Heart left ventricle (tissue), 13 donors: ENCODE data around the gene ARHGEF6.

ENCODE experiments used
- POLR2A ChIP-seq, 2 donors: fragments of 450-650 bp; IDR thresholded peaks; one replicate each; pipeline ENCODE4 v1.6.1; 2017; ENCODE audit warnings: antibody characterized with exemption in 2 of 2, mild to moderate bottlenecking in 2 of 2, moderate library complexity in 2 of 2
- TF ChIP-seq, protein P1 (sequence below), 12 donors: fragments of 200-600 bp; sonication (generic) in 4 of 12; IDR thresholded peaks; one replicate each; pipeline versions ENCODE4 v1.5.0 to v1.8.0; 2018 to 2022; ENCODE audit warnings: antibody characterized with exemption in 12 of 12, mild to moderate bottlenecking in 5 of 12
- donor health status: ischemic (EF 13 %, LVEDD 7.1; RV severe dilation, severe dysfunction).
- donor health status: DM: no; HTN: yes; CAD: no.
- donor health status: DM: no; HTN: no; CAD: no.
- donor health status: ischemic (EF 25% LVEDD 6.9; RV normal size, moderate dysfunction).
- donor health status: ischemic (EF 25% LVEDD 5.7; RV mildly dilated, moderate dysfunction).
- donor health status: ischemic (EF 35%, LVEDD 5.7; RV mildly dilated, moderate dysfunction).
- donor health status: nonischemic (EF 11% LVEDD 7.7; RV severe dilation, severe dysfunction).
- donor health status: DM: yes; HTN: yes; CAD: no.
- donor health status: PGD.
- donor health status: ischemic (EF 29% LVEDD 5.4; RV normal size, mild dysfunction).
- donor health status: nonischemic (EF 23%, LVEDD 6.1; RV moderate dilation, normal function).

DNA sequence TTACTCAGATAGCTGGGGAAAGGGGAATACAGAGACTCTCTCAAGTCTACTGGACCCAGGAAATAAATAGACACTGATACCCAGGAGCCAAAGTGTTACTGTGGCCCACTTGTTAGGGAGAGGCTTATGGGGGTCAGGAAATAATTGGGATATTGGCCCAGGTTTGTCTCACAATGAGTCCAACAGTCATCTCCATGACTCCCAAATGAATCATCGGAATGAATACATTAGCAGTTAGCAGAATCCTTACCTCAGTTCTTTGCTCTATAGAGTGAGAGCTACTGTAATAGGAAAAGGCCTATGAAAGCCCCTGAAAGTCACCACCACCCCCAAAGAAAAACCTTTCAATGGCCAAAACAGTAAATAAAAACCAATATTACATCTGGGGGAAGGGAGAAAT, 42.4 kb upstream of the ARHGEF6 start:
- TF ChIP-seq, protein P1, sequence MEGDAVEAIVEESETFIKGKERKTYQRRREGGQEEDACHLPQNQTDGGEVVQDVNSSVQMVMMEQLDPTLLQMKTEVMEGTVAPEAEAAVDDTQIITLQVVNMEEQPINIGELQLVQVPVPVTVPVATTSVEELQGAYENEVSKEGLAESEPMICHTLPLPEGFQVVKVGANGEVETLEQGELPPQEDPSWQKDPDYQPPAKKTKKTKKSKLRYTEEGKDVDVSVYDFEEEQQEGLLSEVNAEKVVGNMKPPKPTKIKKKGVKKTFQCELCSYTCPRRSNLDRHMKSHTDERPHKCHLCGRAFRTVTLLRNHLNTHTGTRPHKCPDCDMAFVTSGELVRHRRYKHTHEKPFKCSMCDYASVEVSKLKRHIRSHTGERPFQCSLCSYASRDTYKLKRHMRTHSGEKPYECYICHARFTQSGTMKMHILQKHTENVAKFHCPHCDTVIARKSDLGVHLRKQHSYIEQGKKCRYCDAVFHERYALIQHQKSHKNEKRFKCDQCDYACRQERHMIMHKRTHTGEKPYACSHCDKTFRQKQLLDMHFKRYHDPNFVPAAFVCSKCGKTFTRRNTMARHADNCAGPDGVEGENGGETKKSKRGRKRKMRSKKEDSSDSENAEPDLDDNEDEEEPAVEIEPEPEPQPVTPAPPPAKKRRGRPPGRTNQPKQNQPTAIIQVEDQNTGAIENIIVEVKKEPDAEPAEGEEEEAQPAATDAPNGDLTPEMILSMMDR (IDR thresholded peaks at IDR 0.05), result no peak
- TF ChIP-seq POLR2A (IDR thresholded peaks at IDR 0.05), result no peak
